CD4-positive, alpha-beta T cell treated with Interleukin-4 for 4 hours (primary cell): Measurements from ENCODE around the gene PPHLN1.
"Not testable (repeated sequence)": the region's sequence is repeated elsewhere in the genome, so short reads cannot be mapped to it uniquely, and the experiment has no call there.

Experiments used
- DNase-seq: peaks from one replicate; pipeline ENCODE4 v3.0.0-alpha.2; 2020

Gene PPHLN1

DNA sequence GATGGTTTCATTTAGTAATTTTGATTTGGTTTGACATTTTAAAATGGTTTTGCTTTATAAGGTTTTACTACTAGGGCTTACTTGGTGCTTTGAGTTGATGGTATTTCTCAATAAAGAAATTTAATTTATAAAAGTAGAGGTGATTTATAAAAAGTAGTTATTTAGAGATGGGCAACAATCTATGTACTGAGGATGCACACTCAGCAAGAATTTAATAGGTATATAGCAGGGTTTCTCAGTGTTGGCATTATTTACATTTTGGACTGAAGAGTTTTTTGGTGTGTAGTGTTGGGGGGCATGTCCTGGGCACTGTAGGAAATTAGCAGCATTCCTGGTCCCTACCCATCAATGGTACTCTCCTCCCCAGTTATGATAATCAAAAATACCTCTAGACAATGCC lies 47.7 kb downstream of the PPHLN1 start:
- DNase-seq: no peak

DNA sequence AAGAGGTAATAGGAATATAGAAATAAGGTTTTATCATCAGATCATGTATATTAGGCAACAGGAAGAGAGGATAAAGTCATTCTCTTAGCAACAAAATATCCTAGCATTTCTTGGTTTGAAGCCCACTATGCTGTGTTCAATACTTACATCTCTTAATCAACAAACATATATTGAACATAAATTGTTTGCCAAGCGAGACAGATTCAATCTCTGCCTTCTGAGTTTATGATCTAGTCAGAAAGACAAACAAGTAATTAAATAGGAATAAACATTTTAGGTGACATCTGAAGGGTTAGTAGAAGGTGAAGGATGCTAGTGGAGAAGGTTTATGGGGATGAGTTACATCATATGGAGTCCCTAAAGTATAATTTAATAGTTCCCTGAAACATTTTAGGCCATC lies 54.8 kb downstream of the PPHLN1 start:
- DNase-seq: no peak

DNA sequence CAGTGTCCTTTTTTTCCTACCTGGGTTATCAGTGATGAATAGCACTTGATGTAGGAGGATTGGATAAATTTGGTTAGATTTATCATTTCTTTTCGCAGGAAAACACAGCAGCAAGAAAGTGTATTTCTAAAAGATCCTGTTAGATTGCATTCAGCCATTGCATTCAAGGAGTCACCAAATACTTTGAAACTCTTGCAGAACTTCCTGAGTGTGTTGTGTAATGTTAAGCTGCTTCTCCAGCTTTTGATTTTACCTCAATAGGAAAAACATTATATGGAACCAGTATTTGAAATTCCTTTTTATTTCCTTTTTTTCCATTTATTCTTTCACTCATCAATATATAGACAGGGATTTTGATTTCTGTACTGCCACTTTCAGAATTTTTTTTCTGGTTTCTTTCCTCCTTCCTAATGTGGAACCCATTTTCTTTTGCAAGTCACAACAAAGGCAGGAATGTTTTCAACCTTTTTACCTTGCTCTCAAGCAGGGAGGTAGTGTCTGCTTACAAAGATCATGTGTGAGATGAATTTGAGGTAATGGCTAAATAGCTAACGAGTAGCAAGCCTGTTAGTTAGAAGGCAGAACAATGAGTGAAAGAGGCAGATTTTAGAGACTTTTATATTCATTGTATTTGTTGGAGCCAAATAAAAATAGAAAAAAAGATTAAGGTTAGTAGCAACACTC lies 56.2 kb downstream of the PPHLN1 start:
- DNase-seq: no peak

DNA sequence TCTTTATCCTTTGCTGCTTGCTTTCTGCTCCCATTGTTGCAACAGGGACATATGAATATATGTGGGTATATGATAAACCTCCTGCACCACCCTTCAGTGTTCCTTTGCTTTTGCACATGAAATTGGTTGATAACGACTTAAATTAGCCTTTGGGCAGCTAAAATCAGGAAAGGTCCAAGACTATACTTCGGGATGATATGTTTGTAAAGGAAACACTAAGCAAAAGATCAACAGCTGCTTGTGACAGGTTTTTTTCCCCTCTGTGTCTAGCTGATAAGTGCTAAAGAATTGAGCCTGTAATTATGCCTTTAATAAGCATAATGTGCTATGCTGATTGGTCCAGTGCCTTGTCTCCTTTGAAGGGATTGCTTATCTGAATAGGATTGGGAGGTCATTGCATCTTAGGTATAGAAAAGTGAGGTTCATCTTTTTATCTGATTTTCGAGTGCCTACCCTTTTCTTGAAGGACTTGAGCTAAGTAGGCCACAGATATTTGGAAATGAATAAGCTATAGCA lies 59.4 kb downstream of the PPHLN1 start:
- no peak for DNase-seq

DNA sequence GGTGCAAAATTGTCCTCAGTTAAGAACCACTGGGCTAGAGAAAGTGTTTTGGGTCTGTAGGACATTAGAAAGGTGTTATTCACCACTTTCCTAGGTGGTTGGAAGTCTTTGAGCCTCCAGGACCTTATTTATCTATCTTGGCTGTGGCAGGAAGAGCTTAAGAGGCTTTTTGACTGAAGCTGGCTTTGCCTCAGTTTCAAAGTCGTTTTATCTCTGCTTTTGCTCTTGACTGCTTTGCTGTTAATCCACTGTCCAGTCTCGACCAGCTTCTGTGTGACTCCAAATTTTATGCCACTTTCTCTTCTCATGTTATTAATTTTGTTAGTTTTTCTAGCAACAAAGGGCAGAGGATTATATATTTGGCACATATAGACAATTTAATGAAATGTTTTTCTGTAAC lies 60.3 kb downstream of the PPHLN1 start:
- DNase-seq: no peak

DNA sequence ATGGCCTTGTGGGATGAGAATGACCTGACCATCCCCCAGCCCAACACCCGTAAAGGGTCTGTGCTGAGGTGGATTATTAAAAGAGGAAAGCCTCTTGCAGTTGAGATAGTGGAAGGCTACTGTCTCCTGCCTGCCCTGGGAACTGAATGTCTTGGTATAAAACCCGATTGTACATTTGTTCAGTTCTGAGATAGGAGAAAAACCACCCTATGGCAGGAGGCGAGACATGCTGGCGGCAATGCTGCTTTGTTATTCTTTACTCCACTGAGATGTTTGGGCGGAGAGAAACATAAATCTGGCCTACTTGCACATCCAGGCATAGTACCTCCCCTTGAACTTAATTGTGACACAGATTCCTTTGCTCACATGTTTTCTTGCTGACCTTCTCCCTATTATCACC lies 62.1 kb downstream of the PPHLN1 start:
- not testable (repeated sequence) for DNase-seq

DNA sequence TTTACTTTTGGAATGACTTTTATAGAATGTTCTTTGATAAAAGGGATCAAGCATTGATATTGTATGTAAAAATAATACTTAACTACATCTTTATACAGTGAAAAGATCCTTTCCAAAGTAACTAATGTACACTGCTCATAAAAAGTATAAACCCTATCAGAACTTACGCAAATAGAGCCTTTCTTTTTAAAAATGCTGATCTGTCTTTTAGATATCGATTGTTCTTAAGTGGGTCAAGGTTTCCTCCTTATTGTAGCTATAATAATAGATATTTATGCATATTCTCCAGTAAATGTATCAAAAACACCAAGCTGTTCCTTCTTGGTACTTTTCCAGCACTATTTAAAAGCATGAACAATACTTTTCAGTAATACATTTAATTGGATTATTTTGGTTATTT lies 68.5 kb downstream of the PPHLN1 start:
- DNase-seq: no peak

DNA sequence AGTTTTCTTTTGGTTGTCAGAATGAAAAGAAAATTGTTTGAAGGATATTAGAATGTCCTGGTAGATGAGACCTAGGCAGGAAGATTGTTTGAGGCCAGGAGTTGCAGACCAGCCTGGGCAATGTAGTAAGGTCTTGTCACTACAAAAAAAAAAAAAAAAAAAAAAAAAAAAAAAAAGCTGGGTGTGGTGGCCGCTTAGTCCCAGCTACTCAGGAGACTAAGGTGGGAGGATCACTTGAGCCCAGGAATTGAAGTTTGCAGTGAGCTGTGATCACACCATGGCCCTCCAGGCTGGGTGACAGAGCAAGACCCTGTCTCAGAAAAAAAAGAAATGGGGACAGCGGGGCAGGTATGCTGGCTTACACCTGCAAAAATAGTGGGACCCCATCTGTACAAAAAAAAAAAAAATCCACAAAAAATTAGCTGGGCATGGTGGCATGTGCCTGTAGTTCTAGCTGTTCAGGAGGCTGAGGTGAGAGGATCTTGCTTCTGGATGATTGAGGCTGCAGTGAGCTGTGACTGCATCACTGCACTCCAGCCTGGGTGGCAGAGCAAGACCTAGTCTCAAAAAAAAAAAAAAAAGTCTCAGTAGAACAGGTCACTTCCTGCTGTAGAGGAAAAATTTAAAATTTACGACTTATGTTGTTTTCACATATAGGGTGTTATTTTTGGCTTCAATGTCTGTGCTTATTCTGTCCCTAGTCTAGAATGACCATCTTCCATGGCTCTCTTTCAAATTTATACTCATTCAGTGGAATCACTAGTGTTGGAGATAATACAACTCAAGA lies 70.7 kb downstream of the PPHLN1 start:
- no peak for DNase-seq

DNA sequence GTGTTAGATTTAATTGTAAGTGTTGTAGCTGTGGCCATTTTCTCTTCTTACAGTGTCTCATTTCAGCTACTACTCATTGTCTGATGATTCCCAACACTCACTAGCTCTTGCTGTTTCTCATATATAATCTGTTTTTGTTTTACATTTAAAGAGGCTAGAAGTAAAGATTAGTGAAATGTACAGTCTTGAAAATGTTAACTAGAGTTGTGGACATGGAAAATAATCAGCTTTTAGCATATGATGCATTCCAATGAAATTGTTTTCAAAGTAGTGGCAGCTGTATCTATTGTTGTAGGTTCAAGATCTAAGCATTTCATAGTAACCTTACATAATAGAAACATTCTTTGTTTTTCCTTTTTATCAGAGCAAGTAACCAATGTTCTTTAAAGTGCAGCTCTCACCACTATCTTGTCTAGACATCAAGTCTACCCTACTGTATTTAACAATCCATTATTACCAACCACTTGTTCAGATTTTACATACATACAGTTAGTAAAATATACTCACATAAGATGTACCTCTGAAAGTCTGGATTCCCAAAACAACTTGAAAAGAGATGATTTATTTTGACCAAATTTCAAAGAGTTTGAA lies 76.9 kb downstream of the PPHLN1 start:
- no peak for DNase-seq

DNA sequence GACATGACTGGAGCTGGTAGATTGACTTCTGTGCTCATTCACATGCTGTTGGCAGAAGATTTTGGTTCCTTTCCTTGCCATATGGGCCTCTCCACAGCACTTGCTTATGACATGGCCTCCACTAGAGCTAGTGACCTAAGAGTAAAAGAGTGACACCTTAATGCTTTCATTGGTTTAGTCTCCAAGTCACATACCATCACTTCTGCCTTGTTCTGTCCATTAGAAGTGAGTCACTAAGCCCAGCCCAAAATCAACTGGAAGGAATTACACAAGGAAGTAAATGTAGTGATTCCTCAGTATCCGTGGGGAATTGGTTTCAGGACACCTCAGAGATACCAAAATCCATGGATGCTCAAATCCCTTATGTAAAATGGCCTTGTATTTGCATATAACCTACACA lies 81.3 kb downstream of the PPHLN1 start:
- no peak for DNase-seq

DNA sequence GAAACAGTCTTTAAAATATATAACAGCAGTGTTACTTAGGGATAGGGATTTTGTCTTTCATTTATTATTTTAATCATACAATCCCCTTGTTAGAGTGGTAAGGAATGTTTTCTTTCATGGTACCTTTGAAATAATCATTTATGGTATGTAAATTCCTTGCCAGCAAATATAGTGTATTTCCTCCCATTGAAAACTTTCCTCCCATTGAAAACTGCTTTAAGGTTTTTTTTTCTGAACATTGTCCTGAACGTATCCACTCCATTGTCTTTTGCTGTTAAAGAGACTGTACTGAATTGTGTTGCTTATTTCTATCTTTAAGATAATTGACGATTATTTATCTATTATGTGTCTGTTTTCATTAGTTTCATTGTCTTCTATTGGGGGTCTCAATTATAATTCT lies 83.5 kb downstream of the PPHLN1 start:
- DNase-seq: no peak

DNA sequence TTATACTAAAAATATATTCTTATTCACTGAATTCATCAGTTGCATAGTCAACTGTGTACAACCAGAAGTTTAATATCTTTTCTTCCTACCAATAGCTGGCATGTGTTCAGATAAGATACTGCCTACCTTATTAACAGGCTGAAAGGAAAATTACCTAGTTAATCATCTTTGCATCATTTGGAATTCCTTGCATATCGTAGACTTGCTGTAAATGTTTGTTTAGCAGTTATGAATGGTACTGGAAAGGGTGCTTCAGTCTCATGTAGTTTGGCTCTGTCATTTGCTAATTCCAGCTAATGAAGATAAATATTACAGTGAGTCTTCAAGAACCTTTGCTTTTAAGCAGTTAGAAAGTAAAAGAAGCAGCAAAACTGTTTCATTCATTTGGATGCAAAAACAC lies 84.4 kb downstream of the PPHLN1 start:
- no peak for DNase-seq

DNA sequence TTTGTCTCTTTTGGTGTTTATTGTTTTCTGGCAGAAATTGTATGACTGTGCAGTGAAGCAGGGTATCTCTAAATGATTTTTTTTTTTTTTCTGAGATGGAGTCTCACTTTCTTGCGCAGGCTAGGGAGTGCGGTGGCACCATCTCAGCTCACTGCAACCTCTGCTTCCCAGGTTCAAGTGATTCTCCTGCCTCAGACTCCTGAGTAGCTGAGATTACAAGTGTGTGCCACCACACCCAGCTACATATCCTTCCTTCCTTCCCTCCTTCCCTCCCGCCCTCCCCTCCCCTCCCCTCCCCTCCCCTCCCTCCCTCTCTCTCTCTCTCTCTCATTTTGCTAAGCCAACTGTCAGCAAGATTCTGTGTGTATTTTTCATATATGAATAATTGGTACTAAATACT lies 94.4 kb downstream of the PPHLN1 start:
- DNase-seq: no peak

DNA sequence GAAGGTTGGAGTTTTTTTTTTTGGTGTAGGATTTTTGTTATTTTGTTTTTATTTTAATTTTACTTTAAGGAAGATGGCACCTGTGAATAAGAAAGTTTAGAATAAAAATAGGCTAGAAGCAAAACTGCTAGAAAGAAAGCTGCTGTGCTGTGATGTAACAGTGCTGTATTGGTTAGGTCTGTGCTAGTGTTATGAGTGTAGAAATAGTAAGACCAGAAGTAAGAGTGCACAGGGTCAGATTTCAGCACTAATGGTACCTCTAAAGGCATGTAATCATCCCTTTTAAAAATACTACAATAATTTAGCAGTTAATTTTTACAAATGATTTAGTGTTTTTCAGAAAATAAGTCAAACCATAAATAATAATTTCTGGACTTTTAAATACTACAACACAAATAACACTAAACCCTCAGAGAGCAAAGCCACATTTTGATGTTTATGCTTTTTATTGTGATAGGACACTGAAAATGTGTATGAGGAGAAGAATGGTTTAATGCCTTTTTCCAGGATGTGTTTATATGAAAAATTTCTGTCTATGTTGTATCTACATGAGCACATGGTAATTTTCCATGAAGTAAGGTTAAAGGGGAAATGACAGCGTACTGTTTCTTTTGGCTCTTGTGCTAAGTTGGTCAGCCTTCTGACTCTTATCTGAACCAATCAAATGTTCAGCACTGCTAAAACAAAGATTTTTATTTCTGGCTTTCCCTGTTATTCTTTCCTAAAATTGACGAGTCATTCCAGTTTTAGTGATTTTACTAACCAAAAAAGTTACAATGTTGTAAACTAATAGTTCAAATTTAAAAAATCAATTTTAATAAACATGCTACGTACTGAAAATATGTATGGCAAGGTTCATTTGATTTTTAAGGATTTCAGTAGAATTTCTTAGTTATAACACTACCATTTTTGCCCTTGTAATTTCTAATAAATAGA lies 96.1 kb downstream of the PPHLN1 start:
- no peak for DNase-seq

DNA sequence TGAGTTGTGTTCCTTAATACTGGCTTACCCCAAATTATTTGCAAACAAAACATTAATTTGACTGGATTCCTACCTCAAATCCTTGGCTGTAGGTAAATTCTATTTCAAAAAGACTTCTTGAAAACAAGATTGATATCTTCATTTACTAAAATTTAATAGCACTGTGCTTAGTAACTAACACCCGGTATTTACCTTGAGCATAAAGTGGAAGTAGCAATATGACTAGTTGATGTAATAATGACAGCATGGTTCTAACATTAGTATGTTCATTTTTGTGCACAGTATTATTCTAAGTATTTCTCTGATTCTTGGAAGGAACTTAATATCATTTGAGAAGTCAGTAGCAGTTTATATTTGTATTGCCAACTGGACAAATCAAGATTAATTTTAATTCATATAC lies 96.8 kb downstream of the PPHLN1 start:
- no peak for DNase-seq

DNA sequence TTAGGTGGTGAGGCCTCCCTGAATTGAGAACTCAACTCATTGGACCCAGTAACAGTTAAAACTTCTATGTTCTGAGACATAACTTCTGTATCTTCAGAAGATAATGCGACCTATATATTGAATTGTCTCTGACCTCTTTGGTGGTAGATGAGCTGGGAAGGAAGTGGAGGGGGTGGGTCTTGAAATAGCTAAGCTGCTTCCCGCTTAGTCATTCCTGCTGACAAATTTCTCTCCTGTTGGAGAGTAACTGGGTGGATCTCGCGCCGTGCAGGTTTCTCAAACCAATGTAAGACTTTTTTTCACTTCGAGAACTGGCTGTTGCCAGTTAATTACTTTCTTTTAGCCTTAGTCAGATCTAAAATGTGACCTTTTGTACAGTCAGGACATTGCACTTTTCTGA lies 100.8 kb downstream of the PPHLN1 start:
- no peak for DNase-seq

DNA sequence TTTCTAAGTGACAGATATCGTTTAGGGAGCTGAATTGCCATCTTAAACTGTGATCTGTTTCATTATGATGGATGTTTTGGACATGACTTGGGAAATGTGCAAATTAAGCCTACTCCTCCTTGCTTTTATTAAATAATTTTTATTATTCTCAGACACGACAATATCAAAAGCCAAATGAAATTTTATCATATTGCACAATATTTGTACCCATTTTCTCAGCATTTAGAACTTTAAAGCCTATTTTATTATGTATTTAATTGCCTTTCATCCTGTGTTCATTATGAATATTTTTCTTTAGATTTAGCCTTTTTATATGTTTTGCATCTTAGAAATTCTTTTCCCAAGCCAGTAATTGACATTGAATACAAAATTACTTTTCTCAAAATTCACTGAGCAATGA lies 102.9 kb downstream of the PPHLN1 start:
- no peak for DNase-seq

DNA sequence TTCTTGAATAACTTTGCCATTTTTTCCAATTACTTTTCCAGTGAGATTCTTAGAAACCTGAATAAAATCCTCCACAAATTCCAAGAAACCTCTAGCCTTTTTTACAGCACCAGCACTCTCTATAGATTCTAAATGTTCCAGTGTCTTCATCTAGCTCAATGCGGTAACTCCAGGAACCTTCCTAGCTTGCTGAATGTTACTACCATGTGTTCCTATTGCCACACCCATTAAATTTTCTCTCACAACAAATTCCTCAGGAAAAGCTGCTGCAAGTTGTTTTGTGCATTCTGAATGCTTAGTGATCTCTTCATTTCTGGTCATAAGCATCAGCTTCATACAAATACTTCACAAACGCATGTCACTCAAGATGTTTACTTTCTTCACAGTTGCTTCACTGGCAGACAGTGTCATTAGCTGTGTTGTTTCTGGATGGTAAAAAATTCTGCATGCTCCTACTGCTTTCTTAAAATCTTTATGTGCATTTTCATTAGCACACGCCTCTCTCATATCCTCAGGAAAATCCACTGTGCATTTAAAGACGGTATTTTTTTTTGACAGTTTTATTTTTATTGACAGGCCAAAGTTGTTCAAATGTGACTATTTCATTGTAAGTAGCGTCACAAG lies 106.7 kb downstream of the PPHLN1 start:
- DNase-seq: no peak

DNA sequence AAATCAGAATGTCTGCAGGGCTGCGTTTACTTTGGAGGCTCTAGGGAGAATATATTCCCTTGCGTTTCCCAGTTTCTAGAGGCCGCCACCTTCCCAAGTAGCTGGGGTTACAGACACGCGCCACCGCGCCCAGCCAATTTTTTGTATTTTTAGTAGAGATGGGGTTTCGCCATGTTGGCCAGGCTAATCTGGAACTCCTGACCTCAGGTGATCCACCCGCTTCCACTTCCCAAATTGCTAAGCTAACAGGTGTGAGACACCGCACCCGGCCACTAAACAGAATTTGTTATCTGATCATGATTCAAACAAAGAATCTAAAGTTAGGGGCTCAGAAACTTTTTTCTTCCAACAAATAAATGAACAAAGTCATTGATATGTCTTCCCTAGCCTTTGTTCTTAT lies 114.6 kb downstream of the PPHLN1 start:
- DNase-seq: no peak

DNA sequence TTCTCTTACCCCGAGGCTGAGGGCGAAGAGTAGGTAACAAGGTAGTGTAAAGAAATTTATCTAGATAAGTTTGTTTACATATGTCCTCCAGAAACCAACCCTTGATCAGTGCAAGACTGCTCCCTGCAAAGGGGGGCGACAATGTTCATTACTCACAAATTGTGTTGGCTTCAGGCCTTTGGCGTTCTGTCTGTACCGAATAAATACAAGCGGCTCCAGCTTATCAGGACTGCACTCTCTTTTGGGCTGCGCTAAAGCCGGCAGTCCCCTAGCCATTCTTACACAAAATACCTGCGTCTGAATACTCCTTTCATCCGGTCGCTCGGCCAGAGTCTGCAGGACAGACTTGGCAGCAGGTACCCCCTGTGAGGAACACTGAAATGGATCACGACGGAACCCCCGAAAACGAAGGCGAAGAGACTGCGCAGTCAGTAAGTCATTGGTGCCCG lies 116.4 kb downstream of the PPHLN1 start:
- no peak for DNase-seq

DNA sequence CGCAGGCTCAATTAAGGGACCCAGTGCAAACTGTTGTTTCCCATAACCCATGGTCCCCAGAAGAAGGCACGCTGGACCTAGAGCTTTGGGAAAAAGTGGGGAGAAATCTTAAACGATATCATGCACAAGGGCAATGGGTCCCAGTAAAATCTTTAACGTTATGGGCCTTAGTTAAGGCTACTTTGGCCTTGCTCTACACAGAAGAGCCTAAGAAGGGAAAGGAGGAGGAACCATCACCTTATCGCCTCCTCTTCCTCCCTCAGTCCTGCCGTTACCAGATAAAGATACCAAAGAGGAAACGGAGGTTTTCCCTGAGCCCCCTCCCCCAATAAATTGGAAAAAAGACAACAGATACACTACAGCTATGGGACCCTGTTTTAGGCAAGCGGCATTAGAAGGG lies 116.9 kb downstream of the PPHLN1 start:
- DNase-seq: no peak

DNA sequence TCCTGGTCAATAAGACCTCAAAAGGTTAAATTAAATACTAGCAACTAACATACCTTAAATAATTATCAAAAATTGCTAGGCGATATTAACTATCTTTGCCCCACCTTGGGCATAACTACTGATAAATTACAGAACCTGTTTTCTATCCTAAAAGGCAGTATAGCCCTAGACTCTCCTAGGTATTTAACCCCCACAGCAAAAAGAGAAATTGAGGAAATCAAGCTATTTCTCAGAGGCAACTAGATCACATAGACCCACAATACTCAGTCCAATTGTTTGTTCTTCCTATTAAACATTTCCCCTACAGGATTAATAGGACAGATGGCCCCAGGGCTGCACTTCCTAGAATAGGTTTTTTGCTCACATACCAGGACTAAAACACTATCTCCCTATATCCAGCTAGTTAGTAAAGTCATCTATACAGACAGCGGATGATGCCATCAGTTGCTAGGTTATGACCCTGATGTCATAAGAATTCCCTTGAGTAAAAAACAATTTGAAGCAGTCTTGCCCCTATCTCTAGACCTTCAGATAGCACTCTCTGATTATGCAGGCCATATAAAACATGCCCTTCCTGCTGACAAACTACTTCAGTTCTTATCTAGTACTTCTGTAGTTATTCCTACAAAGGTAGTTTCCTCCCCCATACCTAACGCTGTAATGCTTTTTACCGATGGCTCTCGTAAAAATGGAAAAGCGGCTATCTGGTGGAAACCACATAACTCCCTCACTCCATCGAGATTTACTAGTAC lies 118.4 kb downstream of the PPHLN1 start:
- no peak for DNase-seq
